T-helper 2 cell treated with Interferon-gamma antibody and Interleukin-4, amounts not matched to agents 5 μg/mL and 100 μg/mL, for 36 hours (primary cell): ENCODE data around the gene INTS3.

Experiments
- DNase-seq: peaks from one replicate; pipeline ENCODE4 v3.0.0; 2021; ENCODE audit warnings: low spot score
- H3K27ac Mint-ChIP-seq: one replicate; pipeline ENCODE4 v1.8.0; 2021; ENCODE audit warnings: mild to moderate bottlenecking, mixed read lengths
- H3K27me3 Mint-ChIP-seq: one replicate; pipeline ENCODE4 v1.8.0; 2021; ENCODE audit warnings: low read depth, mixed read lengths
- H3K36me3 Mint-ChIP-seq: one replicate; pipeline ENCODE4 v1.8.0; 2021; ENCODE audit warnings: low read depth, mixed read lengths
- H3K4me1 Mint-ChIP-seq: one replicate; pipeline ENCODE4 v1.8.0; 2021; ENCODE audit warnings: low read depth, mixed read lengths
- H3K4me3 Mint-ChIP-seq: one replicate; pipeline ENCODE4 v1.8.0; 2022; ENCODE audit warnings: mild to moderate bottlenecking, moderate library complexity, mixed read lengths
- H3K9me3 Mint-ChIP-seq: one replicate; pipeline ENCODE4 v1.8.0; 2021; ENCODE audit warnings: mixed read lengths

Gene INTS3

GRCh38 chr1:153796786-153797659, 69.2 kb downstream of the INTS3 start:
- Mint-ChIP-seq H3K36me3 (peaks cover 2% of the 10 kb centered on the region), H3K4me1 (peaks cover 16% of the 10 kb centered on the region), H3K27ac (no peak overlapping the region), H3K27me3 (no peaks in the 10 kb centered on the region), H3K9me3 (no peaks in the 10 kb centered on the region), H3K4me3 (no peak overlapping the region)
- peak; percentile 64 for DNase-seq

GRCh38 chr1:153798468-153798780, 70.6 kb downstream of the INTS3 start:
- peaks cover 13% of the 10 kb centered on the region for H3K4me1 Mint-ChIP-seq
- peaks cover 6% of the 10 kb centered on the region for H3K36me3 Mint-ChIP-seq
- no peaks in the 10 kb centered on the region for H3K27me3 Mint-ChIP-seq

GRCh38 chr1:153799016-153799415, 71.2 kb downstream of the INTS3 start:
- H3K36me3 Mint-ChIP-seq: peaks cover 11% of the 10 kb centered on the region
- no peaks in the 10 kb centered on the region for H3K27me3 Mint-ChIP-seq
- H3K27ac Mint-ChIP-seq: no peak overlapping the region
- no peaks in the 10 kb centered on the region for H3K9me3 Mint-ChIP-seq
- H3K4me3 Mint-ChIP-seq: no peak overlapping the region
- H3K4me1 Mint-ChIP-seq: peaks cover 18% of the 10 kb centered on the region
- no peak for DNase-seq

More at GRCh38 chr1:153798468-153798780, 70.6 kb downstream of the INTS3 start:
- peak overlapping the region; percentile 4 for H3K27ac Mint-ChIP-seq
- no peak overlapping the region for H3K4me3 Mint-ChIP-seq
- DNase-seq: no peak
- no peaks in the 10 kb centered on the region for H3K9me3 Mint-ChIP-seq

GRCh38 chr1:153799566-153800465, 72.0 kb downstream of the INTS3 start:
- no peaks in the 10 kb centered on the region for H3K9me3 Mint-ChIP-seq
- peaks cover 11% of the 10 kb centered on the region for H3K36me3 Mint-ChIP-seq
- H3K27ac Mint-ChIP-seq: peak overlapping the region; percentile 27
- no peaks in the 10 kb centered on the region for H3K27me3 Mint-ChIP-seq
- H3K4me1 Mint-ChIP-seq: peaks cover 21% of the 10 kb centered on the region
- H3K4me3 Mint-ChIP-seq: no peak overlapping the region
- no peak for DNase-seq

- Mint-ChIP-seq H3K36me3 (peaks cover 11% of the 10 kb centered on the region), H3K4me3 (no peak overlapping the region), H3K9me3 (no peaks in the 10 kb centered on the region), H3K27ac (peak overlapping the region; percentile 46), H3K4me1 (peaks cover 27% of the 10 kb centered on the region), H3K27me3 (no peaks in the 10 kb centered on the region)
- no peak for DNase-seq
Observed at GRCh38 chr1:153800516-153800915, 72.7 kb downstream of the INTS3 start.

GRCh38 chr1:153801028-153801625, 73.3 kb downstream of the INTS3 start:
- H3K27me3 Mint-ChIP-seq: no peaks in the 10 kb centered on the region
- H3K4me1 Mint-ChIP-seq: peaks cover 31% of the 10 kb centered on the region
- H3K9me3 Mint-ChIP-seq: no peaks in the 10 kb centered on the region
- no peak for DNase-seq
- H3K4me3 Mint-ChIP-seq: no peak overlapping the region
- H3K36me3 Mint-ChIP-seq: peaks cover 11% of the 10 kb centered on the region
- H3K27ac Mint-ChIP-seq: peak overlapping the region; percentile 46

- Mint-ChIP-seq H3K9me3 (no peaks in the 10 kb centered on the region), H3K27me3 (no peaks in the 10 kb centered on the region), H3K27ac (peak overlapping the region; percentile 62), H3K4me3 (no peak overlapping the region), H3K4me1 (peaks cover 27% of the 10 kb centered on the region), H3K36me3 (peaks cover 18% of the 10 kb centered on the region)
- no peak for DNase-seq
Observed at GRCh38 chr1:153801786-153802697, 74.2 kb downstream of the INTS3 start.

GRCh38 chr1:153803470-153804056, 75.7 kb downstream of the INTS3 start:
- no peak overlapping the region for H3K4me3 Mint-ChIP-seq
- H3K36me3 Mint-ChIP-seq: peaks cover 23% of the 10 kb centered on the region
- no peak for DNase-seq
- H3K27ac Mint-ChIP-seq: peak overlapping the region; percentile 62
- no peaks in the 10 kb centered on the region for H3K9me3 Mint-ChIP-seq
- H3K4me1 Mint-ChIP-seq: peaks cover 21% of the 10 kb centered on the region
- H3K27me3 Mint-ChIP-seq: no peaks in the 10 kb centered on the region

- DNase-seq: no peak
- no peaks in the 10 kb centered on the region for H3K27me3 Mint-ChIP-seq
- H3K4me1 Mint-ChIP-seq: peaks cover 21% of the 10 kb centered on the region
- H3K27ac Mint-ChIP-seq: peak overlapping the region; percentile 72
- no peaks in the 10 kb centered on the region for H3K9me3 Mint-ChIP-seq
- peaks cover 24% of the 10 kb centered on the region for H3K36me3 Mint-ChIP-seq
- peak overlapping the region; percentile 26 for H3K4me3 Mint-ChIP-seq
Observed at GRCh38 chr1:153804112-153804511, 76.3 kb downstream of the INTS3 start.

- H3K27ac Mint-ChIP-seq: peak overlapping the region; percentile 85
- H3K27me3 Mint-ChIP-seq: no peaks in the 10 kb centered on the region
- H3K4me3 Mint-ChIP-seq: peak overlapping the region; percentile 12
- peaks cover 21% of the 10 kb centered on the region for H3K4me1 Mint-ChIP-seq
- H3K9me3 Mint-ChIP-seq: no peaks in the 10 kb centered on the region
- peaks cover 34% of the 10 kb centered on the region for H3K36me3 Mint-ChIP-seq
- DNase-seq: peak; percentile 70
Observed at GRCh38 chr1:153805042-153805745, 77.3 kb downstream of the INTS3 start.

- Mint-ChIP-seq H3K4me1 (peaks cover 21% of the 10 kb centered on the region), H3K36me3 (peaks cover 36% of the 10 kb centered on the region), H3K4me3 (no peak overlapping the region), H3K27me3 (no peaks in the 10 kb centered on the region), H3K9me3 (no peaks in the 10 kb centered on the region), H3K27ac (peak overlapping the region; percentile 85)
- DNase-seq: no peak
Observed at GRCh38 chr1:153805886-153806719, 78.3 kb downstream of the INTS3 start.
